ENCODE results near the gene XYLT1.

XYLT1 gene

GRCh38 chr16:17444658-17445057 is 26.1 kb downstream of the XYLT1 start:
- H3K79me2 ChIP-seq (ENCODE audit: insufficient read depth, low read length): peaks cover 97% of the 10 kb centered on the region
- peaks cover 69% of the 10 kb centered on the region; the same call in 1 of the 2 replicates for H3K36me3 ChIP-seq (ENCODE audit: insufficient read depth, low read length)
- no peaks in the 10 kb centered on the region for H3K9me2 ChIP-seq (replicated peaks; ENCODE audit: low read depth, low read length)
- no peaks in the 10 kb centered on the region for H3K27me3 ChIP-seq (ENCODE audit: insufficient read depth, low read length, poor library complexity, severe bottlenecking)
- H2AFZ ChIP-seq (ENCODE audit: low read length): no peak overlapping the region
- TF ChIP-seq CTCF (conservative IDR thresholded peaks at IDR 0.05; ENCODE audit: low read length): no peak
- TF ChIP-seq EZH2phosphoT487 (IDR thresholded peaks at IDR 0.05; ENCODE audit: borderline replicate concordance): no peak
- no peak overlapping the region for H3K4me3 ChIP-seq (ENCODE audit: low read length, poor library complexity, severe bottlenecking)
- no peak overlapping the region for H3K4me2 ChIP-seq (ENCODE audit: low read depth, low read length, poor library complexity, severe bottlenecking)
- peaks cover 79% of the 10 kb centered on the region for H4K20me1 ChIP-seq (ENCODE audit: insufficient read depth, low read length, poor library complexity, severe bottlenecking)
- H3K9me3 ChIP-seq (ENCODE audit: insufficient read depth, low read depth, low read length): no peaks in the 10 kb centered on the region
- peaks cover 37% of the 10 kb centered on the region for H3K4me1 ChIP-seq (ENCODE audit: insufficient read depth, low read length, poor library complexity, severe bottlenecking)
- H3K9ac ChIP-seq (ENCODE audit: low read depth, low read length, poor library complexity, severe bottlenecking): no peak overlapping the region
- 0 out of 2 replicates have a peak, but pooled peaks cover 8% of the 10 kb centered on the region for H3F3A ChIP-seq (ENCODE audit: low read depth)

GRCh38 chr16:17440131-17440530 is 30.6 kb downstream of the XYLT1 start:
- TF ChIP-seq EZH2phosphoT487 (IDR thresholded peaks at IDR 0.05; ENCODE audit: borderline replicate concordance) (no peak), CTCF (conservative IDR thresholded peaks at IDR 0.05; ENCODE audit: low read length) (no peak)
- Histone ChIP-seq H3K9me3 (ENCODE audit: insufficient read depth, low read depth, low read length) (no peaks in the 10 kb centered on the region), H3K79me2 (ENCODE audit: insufficient read depth, low read length) (peaks cover 97% of the 10 kb centered on the region), H3F3A (ENCODE audit: low read depth) (0 out of 2 replicates have a peak, but pooled peaks cover 8% of the 10 kb centered on the region), H3K27me3 (ENCODE audit: insufficient read depth, low read length, poor library complexity, severe bottlenecking) (no peaks in the 10 kb centered on the region), H3K4me2 (ENCODE audit: low read depth, low read length, poor library complexity, severe bottlenecking) (peak overlapping the region; percentile 51), H2AFZ (ENCODE audit: low read length) (no peak overlapping the region), H3K9ac (ENCODE audit: low read depth, low read length, poor library complexity, severe bottlenecking) (no peak overlapping the region), H3K4me3 (ENCODE audit: low read length, poor library complexity, severe bottlenecking) (no peak overlapping the region), H3K4me1 (ENCODE audit: insufficient read depth, low read length, poor library complexity, severe bottlenecking) (peaks cover 47% of the 10 kb centered on the region), H3K36me3 (ENCODE audit: insufficient read depth, low read length) (peaks cover 69% of the 10 kb centered on the region; the same call in 1 of the 2 replicates), H3K9me2 (replicated peaks; ENCODE audit: low read depth, low read length) (no peaks in the 10 kb centered on the region), H4K20me1 (ENCODE audit: insufficient read depth, low read length, poor library complexity, severe bottlenecking) (peaks cover 79% of the 10 kb centered on the region)

GRCh38 chr16:17439580-17439979 is 31.2 kb downstream of the XYLT1 start:
- H3K27me3 ChIP-seq (ENCODE audit: insufficient read depth, low read length, poor library complexity, severe bottlenecking): no peaks in the 10 kb centered on the region
- no peak for TF ChIP-seq CTCF (conservative IDR thresholded peaks at IDR 0.05; ENCODE audit: low read length)
- TF ChIP-seq EZH2phosphoT487 (IDR thresholded peaks at IDR 0.05; ENCODE audit: borderline replicate concordance): no peak
- no peaks in the 10 kb centered on the region for H3K9me3 ChIP-seq (ENCODE audit: insufficient read depth, low read depth, low read length)
- H3K4me3 ChIP-seq (ENCODE audit: low read length, poor library complexity, severe bottlenecking): no peak overlapping the region
- H4K20me1 ChIP-seq (ENCODE audit: insufficient read depth, low read length, poor library complexity, severe bottlenecking): peaks cover 79% of the 10 kb centered on the region
- H3K4me2 ChIP-seq (ENCODE audit: low read depth, low read length, poor library complexity, severe bottlenecking): peak overlapping the region; percentile 51
- peaks cover 97% of the 10 kb centered on the region for H3K79me2 ChIP-seq (ENCODE audit: insufficient read depth, low read length)
- peaks cover 47% of the 10 kb centered on the region for H3K4me1 ChIP-seq (ENCODE audit: insufficient read depth, low read length, poor library complexity, severe bottlenecking)
- H2AFZ ChIP-seq (ENCODE audit: low read length): no peak overlapping the region
- H3K9me2 ChIP-seq (replicated peaks; ENCODE audit: low read depth, low read length): no peaks in the 10 kb centered on the region
- no peak overlapping the region for H3K9ac ChIP-seq (ENCODE audit: low read depth, low read length, poor library complexity, severe bottlenecking)
- H3K36me3 ChIP-seq (ENCODE audit: insufficient read depth, low read length): peaks cover 69% of the 10 kb centered on the region; the same call in 1 of the 2 replicates
- 0 out of 2 replicates have a peak, but pooled peaks cover 8% of the 10 kb centered on the region for H3F3A ChIP-seq (ENCODE audit: low read depth)

Measured in Loucy (cell line).